Mucosa of descending colon (tissue), 3 donors: ENCODE measurements around the gene ZNF469. TPM values are rescaled to one million over a fixed set of nuclear protein-coding genes. Genes with fewer than 3 reads are reported as not detected.

Source experiments
- ATAC-seq: fragments of 200-7000 bp; cut with Tn5 transposase; one replicate; pipeline ENCODE4 v1.9.1; 2020; ENCODE audit warnings: mild to moderate bottlenecking, moderate library complexity
- DNase-seq, 3 donors: peaks; one replicate each; pipeline ENCODE4 v3.0.0-alpha.2; 2020
- H3K36me3 ChIP-seq: fragments of 200-600 bp; one replicate; pipeline ENCODE4 v1.8.0; 2021; ENCODE audit warnings: low read depth, mild to moderate bottlenecking
- H3K4me1 ChIP-seq: fragments of 200-600 bp; one replicate; pipeline ENCODE4 v1.8.0; 2021; ENCODE audit warnings: low read depth, mild to moderate bottlenecking
- H3K4me3 ChIP-seq: fragments of 200-600 bp; one replicate; pipeline ENCODE4 v1.8.0; 2021; ENCODE audit warnings: mild to moderate bottlenecking
- H3K9me3 ChIP-seq: fragments of 200-600 bp; one replicate; pipeline ENCODE4 v1.8.0; 2021; ENCODE audit warnings: mild to moderate bottlenecking
- CTCF ChIP-seq: fragments of 200-600 bp; IDR thresholded peaks from one replicate; pipeline ENCODE4 v1.8.0; 2022; ENCODE audit warnings: antibody characterized with exemption, mild to moderate bottlenecking
- intact Hi-C, 2 donors: fragments of 100-400 bp; cut with DNase I in 1 of 2; cut with micrococcal nuclease in 1 of 2; formaldehyde crosslinking; loops; one replicate each; pipeline versions ENCODE4 v1.11.0 to v1.11.1; 2022; cut with DNase I, micrococcal nuclease
- total RNA-seq, 3 donors: library from RNA; stranded (reverse); fragmentation: NEBNext Ultra II Directional in 2 of 3; extraction: Animal tissue kit (Norgen Biotek cat#: 25700) in 2 of 3; gene quantifications; one replicate each; pipeline versions ENCODE4 v1.2.1 to v1.2.4, GENCODE V29; 2021 to 2023
- donor health status: DM: no; HTN: no; CAD: no; lungs with moderate emphysema.
- donor health status: DM: no; HTN: no; CAD: no.
- donor health status: DM: no; HTN: yes; CAD: no.

ZNF469 gene
- total RNA-seq, 3 donors from 2014 or later: 0.35 to 1.4 (median 0.51) TPM

- H3K4me1 ChIP-seq: peaks cover under 1% of the 10 kb centered on the region
Measured at GRCh38 chr16:88378401-88378800, 4.4 kb upstream of the ZNF469 start.

GRCh38 chr16:88378836-88379693 lies 3.7 kb upstream of the ZNF469 start:
- no peak for TF ChIP-seq CTCF
- intact Hi-C loops: no loop called here
- Histone ChIP-seq H3K36me3 (no peaks in the 10 kb centered on the region), H3K9me3 (no peaks in the 10 kb centered on the region), H3K4me3 (no peak overlapping the region), H3K4me1 (peaks cover 6% of the 10 kb centered on the region)
- DNase-seq: peak in 2 of 3 donors; percentile 9 to 31
- no peak for ATAC-seq

More at GRCh38 chr16:88378401-88378800, 4.4 kb upstream of the ZNF469 start:
- ATAC-seq: no peak
- no peak overlapping the region for H3K4me3 ChIP-seq
- no peaks in the 10 kb centered on the region for H3K9me3 ChIP-seq
- no peaks in the 10 kb centered on the region for H3K36me3 ChIP-seq
- DNase-seq: peak in 1 of 3 donors; percentile 10
- intact Hi-C loops: no loop called here
- no peak for TF ChIP-seq CTCF

GRCh38 chr16:88379694-88380040 lies 3.1 kb upstream of the ZNF469 start:
- no peak for TF ChIP-seq CTCF
- Histone ChIP-seq H3K4me1 (peaks cover 6% of the 10 kb centered on the region), H3K4me3 (no peak overlapping the region), H3K36me3 (no peaks in the 10 kb centered on the region), H3K9me3 (no peaks in the 10 kb centered on the region)
- ATAC-seq (no peak), DNase-seq (peak in 2 of 3 donors; percentile 11 to 19)
- intact Hi-C loops: no loop called here

- peak in 1 of 3 donors; percentile 3 for DNase-seq
Measured at GRCh38 chr16:88380099-88380498, 2.7 kb upstream of the ZNF469 start.

GRCh38 chr16:88380619-88381018 lies 2.1 kb upstream of the ZNF469 start:
- no peak for ATAC-seq
- H3K36me3 ChIP-seq: no peaks in the 10 kb centered on the region
- intact Hi-C loops: no loop called here

More at GRCh38 chr16:88380099-88380498, 2.7 kb upstream of the ZNF469 start:
- no peak for TF ChIP-seq CTCF
- Histone ChIP-seq H3K4me1 (peaks cover 6% of the 10 kb centered on the region), H3K9me3 (no peaks in the 10 kb centered on the region), H3K36me3 (no peaks in the 10 kb centered on the region), H3K4me3 (no peak overlapping the region)
- no peak for ATAC-seq
- intact Hi-C loops: no loop called here

More at GRCh38 chr16:88380619-88381018, 2.1 kb upstream of the ZNF469 start:
- Histone ChIP-seq H3K9me3 (no peaks in the 10 kb centered on the region), H3K4me1 (peaks cover 6% of the 10 kb centered on the region), H3K4me3 (no peak overlapping the region)
- no peak for DNase-seq
- TF ChIP-seq CTCF: no peak
